Suprapubic skin (tissue), 4 donors: ENCODE data around the gene TSNAX. TPM values are rescaled to one million over a fixed set of nuclear protein-coding genes. Genes with fewer than 3 reads are reported as not detected.

Source experiments
- DNase-seq, 2 donors: peaks; one replicate each; pipeline ENCODE4 v3.0.0-alpha.2; 2019; ENCODE audit warnings: low spot score in 2 of 2
- H3K27ac ChIP-seq: fragments of 200-600 bp; sonication (generic); one replicate; pipeline ENCODE4 v1.5.1; 2019
- H3K27me3 ChIP-seq: fragments of 200-600 bp; sonication (generic); one replicate; pipeline ENCODE4 v1.5.1; 2019
- H3K36me3 ChIP-seq: fragments of 200-600 bp; sonication (generic); one replicate; pipeline ENCODE4 v1.5.1; 2019
- H3K4me1 ChIP-seq: fragments of 200-600 bp; sonication (generic); one replicate; pipeline ENCODE4 v1.5.1; 2019
- H3K4me3 ChIP-seq: fragments of 200-600 bp; sonication (generic); one replicate; pipeline ENCODE4 v1.5.1; 2019; ENCODE audit warnings: mild to moderate bottlenecking
- H3K9me3 ChIP-seq: fragments of 200-600 bp; sonication (generic); one replicate; pipeline ENCODE4 v1.5.1; 2019
- EP300 ChIP-seq: sonication (generic); formaldehyde crosslinking; IDR thresholded peaks from one replicate; pipeline ENCODE4 v1.6.1; 2017; ENCODE audit warnings: antibody characterized with exemption
- POLR2A ChIP-seq, 2 donors: fragments of 450-650 bp; IDR thresholded peaks; one replicate each; pipeline ENCODE4 v1.6.1; 2017; ENCODE audit warnings: antibody characterized with exemption in 2 of 2, mild to moderate bottlenecking in 2 of 2, moderate library complexity in 2 of 2
- POLR2AphosphoS5 ChIP-seq, 3 donors: sonication (generic); formaldehyde crosslinking; IDR thresholded peaks; one replicate each; pipeline ENCODE4 v1.6.1; 2017; ENCODE audit warnings: antibody characterized with exemption in 3 of 3
- WGBS: methylation state at CpG from one replicate; pipeline ENCODE4 v1.1.5; 2018; 5-methylcytosine and 5-hydroxymethylcytosine counted together
- total RNA-seq, 4 donors: library from RNA; depleted of rRNA; stranded (reverse); fragments of >200 nt; gene quantifications; one replicate each; pipeline ENCODE4 v1.1.0, GENCODE V29; 2016
- TF ChIP-seq, protein P1 (sequence below), 2 donors: fragments of 200-600 bp in 1 of 2; fragments of 450-650 bp in 1 of 2; sonication (generic) in 1 of 2; IDR thresholded peaks; one replicate each; pipeline ENCODE4 v1.5.1; 2016 to 2019; ENCODE audit warnings: antibody characterized with exemption in 2 of 2, mild to moderate bottlenecking in 1 of 2, moderate library complexity in 1 of 2

Gene TSNAX
- total RNA-seq, 4 donors from 2014 or later = 18.8 to 36.4 (median 25.4) TPM

DNA sequence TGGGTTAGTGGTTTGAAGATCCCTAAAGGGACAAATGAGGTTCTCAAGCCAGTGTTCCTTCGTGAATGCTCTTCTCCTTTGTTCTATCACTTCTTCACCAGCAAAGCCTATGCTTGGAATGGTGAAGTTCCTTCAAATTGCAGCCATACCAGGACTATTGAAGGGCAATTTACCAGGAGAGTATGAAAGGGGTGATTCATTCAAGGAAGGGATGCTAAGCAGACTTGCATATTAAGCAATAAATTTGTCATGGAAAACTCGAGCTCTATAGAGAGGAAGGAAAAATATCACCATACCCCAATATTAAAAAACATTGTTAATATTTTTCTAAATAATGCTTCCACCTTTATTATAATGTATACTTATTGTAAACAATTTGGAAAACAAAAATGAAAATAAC lies 9.3 kb upstream of the TSNAX start:
- no peaks in the 10 kb centered on the region for H3K27me3 ChIP-seq
- H3K4me3 ChIP-seq = no peak overlapping the region
- H3K36me3 ChIP-seq = no peaks in the 10 kb centered on the region
- no peak overlapping the region for H3K27ac ChIP-seq
- DNase-seq = no peak
- no peak for TF ChIP-seq EP300
- no peak for TF ChIP-seq POLR2AphosphoS5 (IDR thresholded peaks at IDR 0.05)
- TF ChIP-seq, protein P1, sequence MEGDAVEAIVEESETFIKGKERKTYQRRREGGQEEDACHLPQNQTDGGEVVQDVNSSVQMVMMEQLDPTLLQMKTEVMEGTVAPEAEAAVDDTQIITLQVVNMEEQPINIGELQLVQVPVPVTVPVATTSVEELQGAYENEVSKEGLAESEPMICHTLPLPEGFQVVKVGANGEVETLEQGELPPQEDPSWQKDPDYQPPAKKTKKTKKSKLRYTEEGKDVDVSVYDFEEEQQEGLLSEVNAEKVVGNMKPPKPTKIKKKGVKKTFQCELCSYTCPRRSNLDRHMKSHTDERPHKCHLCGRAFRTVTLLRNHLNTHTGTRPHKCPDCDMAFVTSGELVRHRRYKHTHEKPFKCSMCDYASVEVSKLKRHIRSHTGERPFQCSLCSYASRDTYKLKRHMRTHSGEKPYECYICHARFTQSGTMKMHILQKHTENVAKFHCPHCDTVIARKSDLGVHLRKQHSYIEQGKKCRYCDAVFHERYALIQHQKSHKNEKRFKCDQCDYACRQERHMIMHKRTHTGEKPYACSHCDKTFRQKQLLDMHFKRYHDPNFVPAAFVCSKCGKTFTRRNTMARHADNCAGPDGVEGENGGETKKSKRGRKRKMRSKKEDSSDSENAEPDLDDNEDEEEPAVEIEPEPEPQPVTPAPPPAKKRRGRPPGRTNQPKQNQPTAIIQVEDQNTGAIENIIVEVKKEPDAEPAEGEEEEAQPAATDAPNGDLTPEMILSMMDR (IDR thresholded peaks at IDR 0.05) = no peak
- no peak for TF ChIP-seq POLR2A (IDR thresholded peaks at IDR 0.05)
- no peaks in the 10 kb centered on the region for H3K9me3 ChIP-seq
- peaks cover 15% of the 10 kb centered on the region for H3K4me1 ChIP-seq
- 61% methylated on average over 2 of the region's 2 CpGs for WGBS

DNA sequence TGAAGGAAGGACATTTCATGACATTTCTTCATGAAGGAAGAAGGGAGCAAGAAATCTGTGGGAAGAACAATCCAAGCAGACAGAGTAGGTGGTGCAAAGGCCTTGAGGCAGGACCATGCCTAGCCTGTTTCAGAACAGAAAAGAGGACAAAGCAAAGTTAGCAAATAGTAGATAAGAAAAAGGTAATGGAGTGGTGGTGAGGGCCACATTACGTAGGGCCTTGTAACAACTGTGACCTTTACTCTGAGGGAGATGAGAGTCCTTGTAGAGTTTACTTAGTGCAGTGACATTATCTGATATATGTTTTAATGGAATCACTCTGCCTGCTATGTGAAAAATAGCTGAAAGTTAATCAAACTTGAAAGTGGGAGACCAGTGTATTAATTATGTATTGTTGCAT lies 6.4 kb upstream of the TSNAX start:
- Histone ChIP-seq H3K4me1 (peaks cover 2% of the 10 kb centered on the region), H3K9me3 (no peaks in the 10 kb centered on the region), H3K36me3 (no peaks in the 10 kb centered on the region), H3K27ac (no peak overlapping the region), H3K4me3 (no peak overlapping the region), H3K27me3 (no peaks in the 10 kb centered on the region)
- WGBS = 98% methylated on average over 1 of the region's 1 CpG
- TF ChIP-seq POLR2A (IDR thresholded peaks at IDR 0.05) (no peak), EP300 (no peak), POLR2AphosphoS5 (IDR thresholded peaks at IDR 0.05) (no peak)
- TF ChIP-seq, protein P1 (IDR thresholded peaks at IDR 0.05) = no peak
- no peak for DNase-seq

DNA sequence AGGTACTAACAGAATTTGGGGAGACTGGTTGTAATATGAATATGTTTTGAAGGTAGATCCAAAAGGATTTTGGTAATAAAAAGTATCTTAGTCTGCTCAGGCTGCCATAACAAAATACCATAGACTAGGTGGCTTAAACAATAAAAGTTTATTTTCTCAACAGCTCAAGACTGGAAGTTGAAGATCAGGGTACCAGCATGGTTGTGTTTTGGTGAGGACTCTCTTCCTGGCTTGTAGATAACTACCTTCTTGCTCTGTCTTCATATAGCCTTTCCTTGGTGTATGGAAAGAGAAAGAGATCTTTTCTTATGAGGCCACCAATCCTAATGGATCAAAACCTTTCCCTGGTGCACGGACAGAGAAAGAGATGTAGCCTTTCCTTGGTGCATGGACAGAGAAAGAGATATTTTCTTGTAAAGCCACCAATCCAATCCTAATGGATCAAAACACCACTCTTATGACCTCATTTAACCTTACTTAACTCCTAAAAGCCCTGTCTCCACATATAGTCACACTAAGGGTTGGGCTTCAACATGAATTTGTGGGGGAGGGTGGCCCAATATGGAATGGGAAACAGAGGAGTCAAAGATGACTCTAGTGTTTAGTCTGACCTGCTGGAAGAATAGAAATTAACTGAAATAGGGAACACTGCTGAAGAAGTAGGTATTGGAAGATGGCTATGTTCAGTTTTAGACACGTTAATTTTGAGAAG lies 5.4 kb upstream of the TSNAX start:
- 94% methylated on average over 2 of the region's 2 CpGs for WGBS
- DNase-seq = no peak
- no peaks in the 10 kb centered on the region for H3K36me3 ChIP-seq
- H3K27me3 ChIP-seq = no peaks in the 10 kb centered on the region
- H3K9me3 ChIP-seq = no peaks in the 10 kb centered on the region
- H3K4me3 ChIP-seq = no peak overlapping the region
- peaks cover 6% of the 10 kb centered on the region for H3K4me1 ChIP-seq
- TF ChIP-seq POLR2AphosphoS5 (IDR thresholded peaks at IDR 0.05) (no peak), EP300 (no peak), POLR2A (IDR thresholded peaks at IDR 0.05) (no peak)
- TF ChIP-seq, protein P1 (IDR thresholded peaks at IDR 0.05) = no peak
- H3K27ac ChIP-seq = no peak overlapping the region

- H3K36me3 ChIP-seq = no peaks in the 10 kb centered on the region
Observed at GRCh38 chr1:231523816-231524215, 4.7 kb upstream of the TSNAX start.

GRCh38 chr1:231526536-231526935 lies 1.9 kb upstream of the TSNAX start:
- TF ChIP-seq POLR2AphosphoS5 (IDR thresholded peaks at IDR 0.05) = no peak
- TF ChIP-seq, protein P1 (IDR thresholded peaks at IDR 0.05) = no peak
- no peak for TF ChIP-seq POLR2A (IDR thresholded peaks at IDR 0.05)
- no peak for TF ChIP-seq EP300
- H3K27me3 ChIP-seq = no peaks in the 10 kb centered on the region
- H3K27ac ChIP-seq = peak overlapping the region; percentile 96
- no peaks in the 10 kb centered on the region for H3K9me3 ChIP-seq
- H3K4me1 ChIP-seq = peaks cover 27% of the 10 kb centered on the region
- H3K4me3 ChIP-seq = no peak overlapping the region
- DNase-seq = no peak
- H3K36me3 ChIP-seq = no peaks in the 10 kb centered on the region

More at GRCh38 chr1:231523816-231524215, 4.7 kb upstream of the TSNAX start:
- Histone ChIP-seq H3K27me3 (no peaks in the 10 kb centered on the region), H3K4me3 (no peak overlapping the region), H3K27ac (no peak overlapping the region), H3K9me3 (no peaks in the 10 kb centered on the region), H3K4me1 (peaks cover 6% of the 10 kb centered on the region)
- no peak for TF ChIP-seq EP300
- TF ChIP-seq POLR2A (IDR thresholded peaks at IDR 0.05) = no peak
- TF ChIP-seq, protein P1 (IDR thresholded peaks at IDR 0.05) = no peak
- no peak for TF ChIP-seq POLR2AphosphoS5 (IDR thresholded peaks at IDR 0.05)
- DNase-seq = no peak
- WGBS = 83% methylated on average over 2 of the region's 2 CpGs
